Upper lobe of left lung (tissue), 6 donors: ENCODE results near the gene GCNA. TPM values are rescaled to one million over a fixed set of nuclear protein-coding genes. Genes with fewer than 3 reads are reported as not detected.

ENCODE experiments used
- ATAC-seq, 2 donors: fragments of 200-7000 bp; cut with Tn5 transposase; one replicate each; pipeline ENCODE4 v1.9.1; 2022; ENCODE audit warnings: mild to moderate bottlenecking in 2 of 2, moderate library complexity in 2 of 2; ENCODE audit not compliant: low FRiP score in 2 of 2
- DNase-seq, 2 donors: peaks; one replicate each; pipeline ENCODE4 v3.0.0-alpha.2; 2019 to 2020
- H3K27ac ChIP-seq, 4 donors: fragments of 200-600 bp; sonication (generic); one replicate each; pipeline ENCODE4 v1.5.1; 2016 to 2019
- H3K27me3 ChIP-seq, 4 donors: fragments of 200-600 bp; sonication (generic); one replicate each; pipeline ENCODE4 v1.5.1; 2017 to 2019
- H3K36me3 ChIP-seq, 4 donors: fragments of 200-600 bp; sonication (generic); one replicate each; pipeline ENCODE4 v1.5.1; 2016 to 2019
- H3K4me1 ChIP-seq, 4 donors: fragments of 200-600 bp; sonication (generic); one replicate each; pipeline ENCODE4 v1.5.1; 2018 to 2019
- H3K4me3 ChIP-seq, 4 donors: fragments of 200-600 bp; sonication (generic); one replicate each; pipeline ENCODE4 v1.5.1; 2017 to 2019; ENCODE audit warnings: mild to moderate bottlenecking in 2 of 4, moderate library complexity in 1 of 4
- H3K9me3 ChIP-seq, 4 donors: fragments of 200-600 bp; sonication (generic); one replicate each; pipeline ENCODE4 v1.5.1; 2018 to 2019
- EP300 ChIP-seq, 4 donors: sonication (generic); formaldehyde crosslinking; IDR thresholded peaks; one replicate each; pipeline ENCODE4 v1.5.1; 2017; ENCODE audit warnings: antibody characterized with exemption in 4 of 4, control low read depth in 2 of 4
- POLR2A ChIP-seq, 4 donors: fragments of 450-650 bp; IDR thresholded peaks; one replicate each; pipeline ENCODE4 v1.5.1; 2016 to 2017; ENCODE audit warnings: antibody characterized with exemption in 4 of 4, mild to moderate bottlenecking in 2 of 4
- POLR2AphosphoS5 ChIP-seq, 2 donors: sonication (generic); formaldehyde crosslinking; IDR thresholded peaks; one replicate each; pipeline ENCODE4 v1.5.1; 2017; ENCODE audit warnings: antibody characterized with exemption in 2 of 2
- WGBS, 2 donors: methylation state at CpG; one replicate each; pipeline ENCODE4 v1.1.5; 2017 to 2018; 5-methylcytosine and 5-hydroxymethylcytosine counted together
- total RNA-seq, 6 donors: library from RNA; depleted of rRNA in 4 of 6; stranded (reverse); fragments of >200 nt in 4 of 6; gene quantifications; one replicate each; pipeline versions ENCODE4 v1.1.0 to v1.2.1, GENCODE V29; 2016 to 2021
- TF ChIP-seq, protein P1 (sequence below), 6 experiments: fragments of 450-650 bp in 4 of 6; fragments of 200-600 bp in 2 of 6; sonication (generic) in 2 of 6; IDR thresholded peaks; one replicate each; pipeline ENCODE4 v1.5.1; 2016 to 2019; ENCODE audit warnings: antibody characterized with exemption in 6 of 6
- donor health status: DM: no; HTN: no; CAD: no; lungs with moderate emphysema.
- donor health status: DM: no; HTN: yes; CAD: no; lungs with severe emphysema.

GCNA gene
- total RNA-seq, 6 donors from 2014 or later: 1.1 to 7.3 (median 2.9) TPM

DNA sequence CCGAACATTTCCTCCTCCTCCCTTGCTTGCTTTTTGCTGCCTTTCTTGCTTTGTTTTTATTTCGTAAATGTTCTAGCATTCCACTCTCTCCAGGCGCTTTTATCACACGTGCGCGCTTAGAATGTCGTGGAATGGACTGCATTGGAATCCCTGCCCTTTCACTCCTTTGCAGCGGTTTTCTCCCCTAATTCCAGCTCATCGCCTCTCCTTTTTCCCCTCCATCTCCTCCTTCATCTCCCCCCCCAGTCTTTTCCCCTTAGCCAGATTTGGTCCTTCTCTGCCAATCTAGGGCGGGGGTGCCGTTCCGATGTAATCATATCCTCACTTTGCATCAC, 44.8 kb upstream of the GCNA start:
- 0 to 35% methylated on average over 12 of the region's 12 CpGs for WGBS, 2 donors

DNA sequence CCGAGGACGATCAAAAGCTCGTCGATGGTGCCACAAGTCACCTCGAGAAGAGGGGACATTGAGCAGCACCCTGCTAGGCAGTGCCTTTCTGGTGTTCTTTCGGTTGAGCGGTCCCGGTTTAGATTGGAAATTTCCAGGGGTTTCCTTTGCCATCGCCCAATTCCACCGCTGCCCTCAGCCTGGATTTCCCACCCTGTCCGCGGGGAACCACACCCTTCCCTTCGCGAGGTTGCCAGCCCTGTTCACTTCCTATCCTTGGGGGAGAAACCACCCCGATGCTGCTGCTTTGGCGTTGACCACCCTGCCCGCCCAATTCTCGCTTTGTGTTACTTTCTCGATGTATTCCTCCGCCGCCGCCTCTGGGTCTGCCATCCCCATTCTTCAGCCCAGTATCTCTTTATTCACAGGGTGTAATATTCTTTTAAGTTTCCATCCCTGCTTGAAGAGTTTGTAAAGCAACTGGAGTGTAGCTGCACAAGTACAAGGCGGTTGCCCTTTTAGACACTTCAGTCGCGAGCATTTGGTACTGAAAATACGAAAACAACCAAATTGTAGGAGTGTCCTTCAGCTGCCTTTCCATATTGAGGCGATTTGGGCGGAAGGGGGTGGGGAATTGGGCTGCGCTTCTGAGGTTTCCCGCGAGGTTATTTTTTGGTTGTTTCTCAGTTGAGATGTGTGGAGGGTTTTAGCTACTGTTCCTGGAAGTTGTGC, 44.2 kb upstream of the GCNA start:
- peaks cover 0 to 6% (median 0%) of the 10 kb centered on the region in 4 donors for H3K36me3 ChIP-seq
- H3K4me1 ChIP-seq: peaks cover 3 to 15% (median 10%) of the 10 kb centered on the region in 4 donors
- 0 to 34% methylated on average over 17 to 31 of the region's 31 CpGs for WGBS, 2 donors
- H3K4me3 ChIP-seq: peak overlapping the region; percentile 45 to 77 (median 65)
- no peaks in the 10 kb centered on the region for H3K27me3 ChIP-seq
- peak overlapping the region; percentile 86 to 92 (median 89) for H3K27ac ChIP-seq
- DNase-seq: peak in 1 of 2 donors; percentile 51
- TF ChIP-seq POLR2AphosphoS5 (IDR thresholded peaks at IDR 0.05): peak in 1 of 2 donors; percentile 40
- no peak for TF ChIP-seq EP300 (IDR thresholded peaks at IDR 0.05)
- TF ChIP-seq POLR2A (IDR thresholded peaks at IDR 0.05): peak in 2 of 4 donors; percentile 11 to 48
- peaks cover 0 to 4% (median 0%) of the 10 kb centered on the region in 4 donors for H3K9me3 ChIP-seq
- ATAC-seq: peak; percentile 66 to 69

More for the DNA sequence above, 44.8 kb upstream of the GCNA start:
- Histone ChIP-seq H3K4me3 (peak overlapping the region; percentile 45 to 77 (median 65)), H3K36me3 (peaks cover 0 to 6% (median 0%) of the 10 kb centered on the region in 4 donors), H3K27me3 (no peaks in the 10 kb centered on the region), H3K4me1 (peaks cover 3 to 10% (median 8%) of the 10 kb centered on the region in 4 donors), H3K27ac (peak overlapping the region; percentile 86 to 92 (median 89)), H3K9me3 (peaks cover 0 to 4% (median 0%) of the 10 kb centered on the region in 4 donors)
- DNase-seq (no peak), ATAC-seq (peak in 1 of 2 donors; percentile 6)
- TF ChIP-seq POLR2AphosphoS5 (IDR thresholded peaks at IDR 0.05) (no peak), EP300 (IDR thresholded peaks at IDR 0.05) (no peak), POLR2A (IDR thresholded peaks at IDR 0.05) (no peak)
- TF ChIP-seq, protein P1, sequence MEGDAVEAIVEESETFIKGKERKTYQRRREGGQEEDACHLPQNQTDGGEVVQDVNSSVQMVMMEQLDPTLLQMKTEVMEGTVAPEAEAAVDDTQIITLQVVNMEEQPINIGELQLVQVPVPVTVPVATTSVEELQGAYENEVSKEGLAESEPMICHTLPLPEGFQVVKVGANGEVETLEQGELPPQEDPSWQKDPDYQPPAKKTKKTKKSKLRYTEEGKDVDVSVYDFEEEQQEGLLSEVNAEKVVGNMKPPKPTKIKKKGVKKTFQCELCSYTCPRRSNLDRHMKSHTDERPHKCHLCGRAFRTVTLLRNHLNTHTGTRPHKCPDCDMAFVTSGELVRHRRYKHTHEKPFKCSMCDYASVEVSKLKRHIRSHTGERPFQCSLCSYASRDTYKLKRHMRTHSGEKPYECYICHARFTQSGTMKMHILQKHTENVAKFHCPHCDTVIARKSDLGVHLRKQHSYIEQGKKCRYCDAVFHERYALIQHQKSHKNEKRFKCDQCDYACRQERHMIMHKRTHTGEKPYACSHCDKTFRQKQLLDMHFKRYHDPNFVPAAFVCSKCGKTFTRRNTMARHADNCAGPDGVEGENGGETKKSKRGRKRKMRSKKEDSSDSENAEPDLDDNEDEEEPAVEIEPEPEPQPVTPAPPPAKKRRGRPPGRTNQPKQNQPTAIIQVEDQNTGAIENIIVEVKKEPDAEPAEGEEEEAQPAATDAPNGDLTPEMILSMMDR (IDR thresholded peaks at IDR 0.05): no peak

DNA sequence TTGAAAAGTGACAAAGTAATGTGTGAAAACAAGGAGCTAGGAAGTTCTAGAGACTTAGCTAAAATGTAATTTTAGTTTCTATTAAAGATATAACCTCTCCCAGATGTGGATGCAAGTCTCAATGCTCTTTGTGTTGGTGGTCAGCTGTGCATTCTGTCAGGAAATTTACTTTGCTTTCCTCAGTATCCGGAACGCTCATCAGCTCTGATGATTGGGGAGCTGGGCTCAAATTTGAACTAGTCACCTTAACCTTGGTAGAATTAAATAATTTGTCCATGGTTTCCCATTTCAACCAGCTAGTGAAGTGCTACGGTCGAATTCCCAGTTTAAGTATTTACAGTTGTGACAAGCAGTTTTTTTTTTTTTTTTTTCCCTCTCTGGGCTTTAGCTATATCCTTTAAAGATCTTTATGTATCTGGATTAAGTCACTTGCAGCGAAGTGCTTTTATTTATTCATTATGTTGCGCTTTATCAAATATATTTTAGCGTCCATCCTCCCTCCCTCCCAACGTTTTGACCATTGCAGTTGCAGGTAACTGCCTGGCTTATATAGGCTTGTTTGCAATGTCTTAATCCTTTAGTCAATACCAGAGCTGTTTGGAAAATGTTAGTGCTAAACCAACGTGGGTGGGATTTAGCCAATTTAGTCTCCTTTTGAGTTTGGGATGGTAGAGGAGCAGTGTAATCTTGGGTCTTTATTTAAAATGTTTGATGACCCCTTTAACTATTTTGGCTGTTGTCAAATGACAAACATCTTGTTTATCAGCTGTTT, 43.3 kb upstream of the GCNA start:
- no peak for DNase-seq

DNA sequence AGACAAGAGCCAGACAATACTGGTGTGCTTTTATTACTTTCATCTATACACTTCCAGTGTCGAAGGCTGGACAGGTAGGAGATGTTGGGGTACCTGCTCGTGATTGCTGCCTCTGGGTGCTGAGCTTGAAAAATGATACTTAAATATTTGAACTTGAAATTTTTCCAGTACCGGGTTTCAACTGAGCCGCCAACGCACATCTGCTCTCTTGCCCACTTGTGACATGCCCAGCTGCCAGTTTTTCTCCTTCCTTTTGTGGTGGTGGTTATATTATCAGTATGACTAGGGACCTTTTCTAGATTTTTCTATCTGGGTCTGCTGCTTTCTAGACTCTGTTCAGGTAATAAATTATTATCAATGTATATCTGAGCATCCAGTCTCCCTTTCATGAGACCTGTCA, 42.0 kb upstream of the GCNA start:
- ATAC-seq (no peak), DNase-seq (no peak)
- Histone ChIP-seq H3K27ac (peak overlapping the region in 2 of 4 donors; percentile 8 to 51), H3K4me1 (peaks cover 16 to 29% (median 22%) of the 10 kb centered on the region in 4 donors), H3K4me3 (peak overlapping the region in 3 of 4 donors; percentile 20 to 77 (median 25)), H3K9me3 (peaks cover 0 to 4% (median 0%) of the 10 kb centered on the region in 4 donors), H3K27me3 (no peaks in the 10 kb centered on the region), H3K36me3 (peaks cover 0 to 6% (median 0%) of the 10 kb centered on the region in 4 donors)
- 0 to 39% methylated on average over 4 to 5 of the region's 5 CpGs for WGBS, 2 donors
- TF ChIP-seq POLR2AphosphoS5 (IDR thresholded peaks at IDR 0.05) (no peak), POLR2A (IDR thresholded peaks at IDR 0.05) (no peak), EP300 (IDR thresholded peaks at IDR 0.05) (no peak)
- TF ChIP-seq, protein P1 (IDR thresholded peaks at IDR 0.05): no peak

More for the DNA sequence above, 43.3 kb upstream of the GCNA start:
- TF ChIP-seq POLR2A (IDR thresholded peaks at IDR 0.05) (no peak), EP300 (IDR thresholded peaks at IDR 0.05) (no peak), POLR2AphosphoS5 (IDR thresholded peaks at IDR 0.05) (no peak)
- TF ChIP-seq, protein P1 (IDR thresholded peaks at IDR 0.05): no peak
- 2 to 39% methylated on average over 9 of the region's 9 CpGs for WGBS, 2 donors
- Histone ChIP-seq H3K27me3 (no peaks in the 10 kb centered on the region), H3K4me1 (peaks cover 10 to 20% (median 16%) of the 10 kb centered on the region in 4 donors), H3K4me3 (peak overlapping the region; percentile 45 to 77 (median 65)), H3K9me3 (peaks cover 0 to 4% (median 0%) of the 10 kb centered on the region in 4 donors), H3K36me3 (peaks cover 0 to 6% (median 0%) of the 10 kb centered on the region in 4 donors), H3K27ac (peak overlapping the region; percentile 86 to 92 (median 89))
- no peak for ATAC-seq

DNA sequence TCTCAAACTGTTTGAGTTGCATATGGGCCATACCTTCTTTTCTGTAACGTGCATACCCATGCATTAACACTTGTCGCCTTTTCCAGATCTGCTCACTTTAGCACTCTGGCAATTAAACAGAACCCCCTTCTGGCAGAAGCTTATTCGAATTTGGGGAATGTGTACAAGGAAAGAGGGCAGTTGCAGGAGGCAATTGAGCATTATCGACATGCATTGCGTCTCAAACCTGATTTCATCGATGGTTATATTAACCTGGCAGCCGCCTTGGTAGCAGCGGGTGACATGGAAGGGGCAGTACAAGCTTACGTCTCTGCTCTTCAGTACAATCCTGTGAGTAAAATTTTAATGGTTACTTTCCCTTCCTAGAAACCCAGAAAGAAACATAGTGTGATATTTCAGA, 40.5 kb upstream of the GCNA start:
- no peak for ATAC-seq
- Histone ChIP-seq H3K27me3 (no peaks in the 10 kb centered on the region), H3K36me3 (peaks cover 0 to 6% (median 0%) of the 10 kb centered on the region in 4 donors), H3K9me3 (peaks cover 0 to 2% (median 0%) of the 10 kb centered on the region in 4 donors), H3K4me1 (peaks cover 26 to 44% (median 31%) of the 10 kb centered on the region in 4 donors), H3K27ac (no peak overlapping the region), H3K4me3 (peak overlapping the region in 1 of 4 donors; percentile 5)
- no peak for DNase-seq
- TF ChIP-seq EP300 (IDR thresholded peaks at IDR 0.05) (no peak), POLR2A (IDR thresholded peaks at IDR 0.05) (no peak), POLR2AphosphoS5 (IDR thresholded peaks at IDR 0.05) (no peak)
- TF ChIP-seq, protein P1 (IDR thresholded peaks at IDR 0.05): no peak
- 65 to 74% methylated on average over 6 to 9 of the region's 9 CpGs for WGBS, 2 donors
